IPS-18c (cell line): ENCODE results near the gene LHFPL2.

Experiments
- H3K4me3 ChIP-seq: 2 replicates; pipeline ENCODE4 v1.7.0; 2013; ENCODE audit warnings: low read depth, mild to moderate bottlenecking, low read length, moderate library complexity; ENCODE audit not compliant: insufficient read depth
- H3K9me3 ChIP-seq: one replicate; pipeline ENCODE4 v1.6.1; 2013; ENCODE audit warnings: mild to moderate bottlenecking, low read length, moderate library complexity; ENCODE audit not compliant: control insufficient read depth, insufficient read depth

Gene LHFPL2

GRCh38 chr5:78594610-78595457 lies 53.7 kb downstream of the LHFPL2 start:
- Histone ChIP-seq H3K9me3 (no peaks in the 10 kb centered on the region), H3K4me3 (no peak overlapping the region)

- no peaks in the 10 kb centered on the region for H3K9me3 ChIP-seq
- H3K4me3 ChIP-seq = no peak overlapping the region
Observed at GRCh38 chr5:78594021-78594420, 54.6 kb downstream of the LHFPL2 start.

- no peak overlapping the region for H3K4me3 ChIP-seq
- no peaks in the 10 kb centered on the region for H3K9me3 ChIP-seq
Observed at GRCh38 chr5:78593465-78593864, 55.1 kb downstream of the LHFPL2 start.

- Histone ChIP-seq H3K4me3 (no peak overlapping the region), H3K9me3 (no peaks in the 10 kb centered on the region)
Observed at GRCh38 chr5:78592735-78593386, 55.7 kb downstream of the LHFPL2 start.

GRCh38 chr5:78591972-78592700 lies 56.4 kb downstream of the LHFPL2 start:
- Histone ChIP-seq H3K9me3 (no peaks in the 10 kb centered on the region), H3K4me3 (no peak overlapping the region)

- H3K9me3 ChIP-seq = peaks cover under 1% of the 10 kb centered on the region
- H3K4me3 ChIP-seq = no peak overlapping the region
Observed at GRCh38 chr5:78591138-78591612, 57.4 kb downstream of the LHFPL2 start.

GRCh38 chr5:78589923-78590322 lies 58.6 kb downstream of the LHFPL2 start:
- H3K9me3 ChIP-seq = peaks cover 8% of the 10 kb centered on the region
- H3K4me3 ChIP-seq = no peak overlapping the region

GRCh38 chr5:78588507-78588906 lies 60.1 kb downstream of the LHFPL2 start:
- Histone ChIP-seq H3K4me3 (no peak overlapping the region), H3K9me3 (peaks cover 8% of the 10 kb centered on the region)

GRCh38 chr5:78587775-78588291 lies 60.7 kb downstream of the LHFPL2 start:
- H3K4me3 ChIP-seq = no peak overlapping the region
- H3K9me3 ChIP-seq = peaks cover 8% of the 10 kb centered on the region

GRCh38 chr5:78587081-78587774 lies 61.3 kb downstream of the LHFPL2 start:
- peaks cover 8% of the 10 kb centered on the region for H3K9me3 ChIP-seq
- H3K4me3 ChIP-seq = no peak overlapping the region

- no peak overlapping the region; the same call in 1 of the 2 replicates for H3K4me3 ChIP-seq
- peaks cover 8% of the 10 kb centered on the region for H3K9me3 ChIP-seq
Observed at GRCh38 chr5:78586251-78586650, 62.3 kb downstream of the LHFPL2 start.

GRCh38 chr5:78578015-78578414 lies 70.6 kb downstream of the LHFPL2 start:
- no peak overlapping the region for H3K4me3 ChIP-seq
- H3K9me3 ChIP-seq = no peaks in the 10 kb centered on the region

- Histone ChIP-seq H3K9me3 (no peaks in the 10 kb centered on the region), H3K4me3 (no peak overlapping the region)
Observed at GRCh38 chr5:78577071-78577807, 71.3 kb downstream of the LHFPL2 start.

GRCh38 chr5:78576376-78576775 lies 72.2 kb downstream of the LHFPL2 start:
- H3K9me3 ChIP-seq = no peaks in the 10 kb centered on the region

GRCh38 chr5:78574731-78575161 lies 73.8 kb downstream of the LHFPL2 start:
- Histone ChIP-seq H3K9me3 (no peaks in the 10 kb centered on the region), H3K4me3 (no peak overlapping the region)

More at GRCh38 chr5:78576376-78576775, 72.2 kb downstream of the LHFPL2 start:
- H3K4me3 ChIP-seq = no peak overlapping the region

GRCh38 chr5:78574131-78574673 lies 74.4 kb downstream of the LHFPL2 start:
- H3K4me3 ChIP-seq = no peak overlapping the region; the same call in 1 of the 2 replicates
- no peaks in the 10 kb centered on the region for H3K9me3 ChIP-seq
